Muscle layer of duodenum (tissue), 2 donors: Measurements from ENCODE around the gene FAM3D.

ENCODE experiments used
- H3K27ac ChIP-seq: one replicate; pipeline ENCODE4 v1.7.0; 2013; ENCODE audit warnings: mild to moderate bottlenecking, low read length
- H3K27me3 ChIP-seq: one replicate; pipeline ENCODE4 v1.7.0; 2013; ENCODE audit warnings: low read depth, mild to moderate bottlenecking, control low read depth, low read length
- H3K36me3 ChIP-seq, 2 donors: one replicate each; pipeline ENCODE4 v1.7.0; 2013; ENCODE audit warnings: low read length in 2 of 2, control low read depth in 1 of 2, mild to moderate bottlenecking in 1 of 2; ENCODE audit not compliant: insufficient read depth in 2 of 2, control insufficient read depth in 1 of 2
- H3K4me1 ChIP-seq, 2 donors: one replicate each; pipeline ENCODE4 v1.7.0; 2013; ENCODE audit warnings: low read length in 2 of 2, mild to moderate bottlenecking in 2 of 2, control low read depth in 1 of 2, moderate library complexity in 1 of 2; ENCODE audit not compliant: insufficient read depth in 2 of 2, control insufficient read depth in 1 of 2
- H3K4me3 ChIP-seq, 2 donors: one replicate each; pipeline ENCODE4 v1.7.0; 2013; ENCODE audit warnings: low read length in 2 of 2, low read depth in 1 of 2, mild to moderate bottlenecking in 1 of 2
- H3K9me3 ChIP-seq, 2 donors: one replicate each; pipeline ENCODE4 v1.7.0; 2013; ENCODE audit warnings: low read length in 2 of 2, control low read depth in 1 of 2, mild to moderate bottlenecking in 1 of 2; ENCODE audit not compliant: control insufficient read depth in 1 of 2
- donor health status: healthy.

FAM3D gene

GRCh38 chr3:58633157-58633865 lies 33.3 kb downstream of the FAM3D start:
- no peak overlapping the region for H3K27ac ChIP-seq
- no peaks in the 10 kb centered on the region for H3K36me3 ChIP-seq
- H3K4me3 ChIP-seq, result no peak overlapping the region
- H3K27me3 ChIP-seq, result no peaks in the 10 kb centered on the region
- peaks cover 14 to 16% of the 10 kb centered on the region in 2 donors for H3K4me1 ChIP-seq
- no peaks in the 10 kb centered on the region for H3K9me3 ChIP-seq

- Histone ChIP-seq H3K36me3 (no peaks in the 10 kb centered on the region), H3K4me3 (no peak overlapping the region), H3K4me1 (peaks cover 21 to 22% of the 10 kb centered on the region in 2 donors), H3K27ac (no peak overlapping the region), H3K9me3 (no peaks in the 10 kb centered on the region), H3K27me3 (no peaks in the 10 kb centered on the region)
Observed at GRCh38 chr3:58631742-58632141, 34.8 kb downstream of the FAM3D start.

- H3K4me3 ChIP-seq, result no peak overlapping the region
- H3K27me3 ChIP-seq, result no peaks in the 10 kb centered on the region
- H3K36me3 ChIP-seq, result no peaks in the 10 kb centered on the region
- H3K27ac ChIP-seq, result no peak overlapping the region
- H3K4me1 ChIP-seq, result peaks cover 21 to 22% of the 10 kb centered on the region in 2 donors
- no peaks in the 10 kb centered on the region for H3K9me3 ChIP-seq
Observed at GRCh38 chr3:58630710-58631092, 35.9 kb downstream of the FAM3D start.

GRCh38 chr3:58630076-58630709 lies 36.4 kb downstream of the FAM3D start:
- H3K4me1 ChIP-seq, result peaks cover 21 to 22% of the 10 kb centered on the region in 2 donors
- no peak overlapping the region for H3K27ac ChIP-seq

GRCh38 chr3:58629629-58630028 lies 36.9 kb downstream of the FAM3D start:
- Histone ChIP-seq H3K27me3 (no peaks in the 10 kb centered on the region), H3K27ac (peak overlapping the region; percentile 11), H3K4me1 (peaks cover 21 to 22% of the 10 kb centered on the region in 2 donors), H3K36me3 (no peaks in the 10 kb centered on the region), H3K9me3 (no peaks in the 10 kb centered on the region), H3K4me3 (no peak overlapping the region)

More at GRCh38 chr3:58630076-58630709, 36.4 kb downstream of the FAM3D start:
- Histone ChIP-seq H3K27me3 (no peaks in the 10 kb centered on the region), H3K36me3 (no peaks in the 10 kb centered on the region), H3K4me3 (no peak overlapping the region), H3K9me3 (no peaks in the 10 kb centered on the region)

GRCh38 chr3:58628823-58629562 lies 37.6 kb downstream of the FAM3D start:
- Histone ChIP-seq H3K4me3 (peak overlapping the region in 1 of 2 donors; percentile 19), H3K36me3 (no peaks in the 10 kb centered on the region), H3K27me3 (no peaks in the 10 kb centered on the region), H3K9me3 (no peaks in the 10 kb centered on the region), H3K27ac (peak overlapping the region; percentile 46), H3K4me1 (peaks cover 21 to 22% of the 10 kb centered on the region in 2 donors)

GRCh38 chr3:58627941-58628340 lies 38.6 kb downstream of the FAM3D start:
- Histone ChIP-seq H3K4me1 (peaks cover 21 to 22% of the 10 kb centered on the region in 2 donors), H3K4me3 (no peak overlapping the region), H3K27ac (peak overlapping the region; percentile 46), H3K27me3 (no peaks in the 10 kb centered on the region), H3K36me3 (no peaks in the 10 kb centered on the region), H3K9me3 (no peaks in the 10 kb centered on the region)

GRCh38 chr3:58627570-58627885 lies 39.0 kb downstream of the FAM3D start:
- Histone ChIP-seq H3K4me3 (no peak overlapping the region), H3K27ac (no peak overlapping the region), H3K4me1 (peaks cover 21 to 22% of the 10 kb centered on the region in 2 donors), H3K27me3 (no peaks in the 10 kb centered on the region), H3K36me3 (no peaks in the 10 kb centered on the region), H3K9me3 (no peaks in the 10 kb centered on the region)

GRCh38 chr3:58626841-58627569 lies 39.6 kb downstream of the FAM3D start:
- Histone ChIP-seq H3K4me3 (no peak overlapping the region), H3K4me1 (peaks cover 21 to 22% of the 10 kb centered on the region in 2 donors), H3K27ac (no peak overlapping the region), H3K9me3 (no peaks in the 10 kb centered on the region), H3K27me3 (no peaks in the 10 kb centered on the region), H3K36me3 (no peaks in the 10 kb centered on the region)

- Histone ChIP-seq H3K9me3 (no peaks in the 10 kb centered on the region), H3K4me1 (peaks cover 21 to 22% of the 10 kb centered on the region in 2 donors), H3K27me3 (no peaks in the 10 kb centered on the region), H3K27ac (no peak overlapping the region), H3K36me3 (no peaks in the 10 kb centered on the region), H3K4me3 (no peak overlapping the region)
Observed at GRCh38 chr3:58625196-58625824, 41.3 kb downstream of the FAM3D start.
